Testis (tissue), 3 donors: ENCODE data around the gene RCBTB1. TPM values are rescaled to one million over a fixed set of nuclear protein-coding genes. Genes with fewer than 3 reads are reported as not detected.

Experiments used
- DNase-seq: peaks from one replicate; pipeline ENCODE4 v3.0.0-alpha.2; 2019
- H3K27ac ChIP-seq, 2 donors: fragments of 200-600 bp; sonication (generic); one replicate each; pipeline ENCODE4 v1.5.1; 2019
- H3K27me3 ChIP-seq: fragments of 200-600 bp; sonication (generic); one replicate; pipeline ENCODE4 v1.5.1; 2019
- H3K36me3 ChIP-seq: fragments of 200-600 bp; sonication (generic); one replicate; pipeline ENCODE4 v1.5.1; 2017; ENCODE audit warnings: low read depth; ENCODE audit errors: missing control alignments
- H3K4me1 ChIP-seq: fragments of 200-600 bp; sonication (generic); one replicate; pipeline ENCODE4 v1.5.1; 2019
- H3K4me3 ChIP-seq, 2 donors: fragments of 200-600 bp; sonication (generic); one replicate each; pipeline ENCODE4 v1.5.1; 2017 to 2019
- H3K9me3 ChIP-seq: fragments of 200-600 bp; sonication (generic); one replicate; pipeline ENCODE4 v1.5.1; 2017
- POLR2A ChIP-seq: fragments of 450-650 bp; IDR thresholded peaks from one replicate; pipeline ENCODE4 v1.6.1; 2017; ENCODE audit warnings: antibody characterized with exemption, mild to moderate bottlenecking, moderate library complexity
- WGBS, 2 donors: methylation state at CpG; one replicate each; pipeline ENCODE4 v1.1.5; 2018; 5-methylcytosine and 5-hydroxymethylcytosine counted together
- intact Hi-C: fragments of 100-400 bp; cut with DNase I; formaldehyde crosslinking; loops from one replicate; pipeline ENCODE4 v1.15.1; 2023; ENCODE audit warnings: low total_unique reads
- polyA plus RNA-seq: library from polyadenylated mRNA; stranded (reverse); fragments of 350-450 nt; fragmentation: Illumina TruSeq; extraction: RNeasy Lipid Tissue Mini Kit (QIAGEN cat#74804); gene quantifications from one replicate; pipeline ENCODE4 v1.2.3, GENCODE V29; 2014; ENCODE audit warnings: low read depth, low replicate concordance; ENCODE audit not compliant: insufficient read depth
- total RNA-seq, 2 donors: library from RNA; depleted of rRNA; stranded (reverse); fragments of >200 nt; gene quantifications; one replicate each; pipeline ENCODE4 v1.2.3, GENCODE V29; 2016
- TF ChIP-seq, protein P1 (sequence below), 3 experiments: fragments of 450-650 bp in 2 of 3; fragments of 200-600 bp in 1 of 3; sonication (generic) in 1 of 3; IDR thresholded peaks; one replicate each; pipeline ENCODE4 v1.5.1; 2016 to 2019; ENCODE audit warnings: antibody characterized with exemption in 3 of 3, mild to moderate bottlenecking in 2 of 3, moderate library complexity in 1 of 3

Gene RCBTB1
- total and polyA plus RNA-seq, 3 donors from 2014 or later: 14.4 to 32.8 (median 20.5) TPM

GRCh38 chr13:49560270-49561061 lies 24.9 kb downstream of the RCBTB1 start:
- H3K27me3 ChIP-seq: no peaks in the 10 kb centered on the region
- no peaks in the 10 kb centered on the region for H3K9me3 ChIP-seq
- intact Hi-C loops: no loop called here
- H3K4me1 ChIP-seq: peaks cover 6% of the 10 kb centered on the region
- H3K36me3 ChIP-seq: no peaks in the 10 kb centered on the region
- H3K27ac ChIP-seq: no peak overlapping the region
- peak; percentile 23 for DNase-seq
- TF ChIP-seq POLR2A: no peak
- TF ChIP-seq, protein P1, sequence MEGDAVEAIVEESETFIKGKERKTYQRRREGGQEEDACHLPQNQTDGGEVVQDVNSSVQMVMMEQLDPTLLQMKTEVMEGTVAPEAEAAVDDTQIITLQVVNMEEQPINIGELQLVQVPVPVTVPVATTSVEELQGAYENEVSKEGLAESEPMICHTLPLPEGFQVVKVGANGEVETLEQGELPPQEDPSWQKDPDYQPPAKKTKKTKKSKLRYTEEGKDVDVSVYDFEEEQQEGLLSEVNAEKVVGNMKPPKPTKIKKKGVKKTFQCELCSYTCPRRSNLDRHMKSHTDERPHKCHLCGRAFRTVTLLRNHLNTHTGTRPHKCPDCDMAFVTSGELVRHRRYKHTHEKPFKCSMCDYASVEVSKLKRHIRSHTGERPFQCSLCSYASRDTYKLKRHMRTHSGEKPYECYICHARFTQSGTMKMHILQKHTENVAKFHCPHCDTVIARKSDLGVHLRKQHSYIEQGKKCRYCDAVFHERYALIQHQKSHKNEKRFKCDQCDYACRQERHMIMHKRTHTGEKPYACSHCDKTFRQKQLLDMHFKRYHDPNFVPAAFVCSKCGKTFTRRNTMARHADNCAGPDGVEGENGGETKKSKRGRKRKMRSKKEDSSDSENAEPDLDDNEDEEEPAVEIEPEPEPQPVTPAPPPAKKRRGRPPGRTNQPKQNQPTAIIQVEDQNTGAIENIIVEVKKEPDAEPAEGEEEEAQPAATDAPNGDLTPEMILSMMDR (IDR thresholded peaks at IDR 0.05): no peak
- H3K4me3 ChIP-seq: no peak overlapping the region
- WGBS, 2 donors: 64 to 67% methylated on average over 10 of the region's 10 CpGs

GRCh38 chr13:49559006-49559405 lies 26.4 kb downstream of the RCBTB1 start:
- Histone ChIP-seq H3K4me3 (no peak overlapping the region), H3K36me3 (no peaks in the 10 kb centered on the region), H3K27ac (no peak overlapping the region), H3K27me3 (no peaks in the 10 kb centered on the region), H3K9me3 (no peaks in the 10 kb centered on the region), H3K4me1 (peaks cover 6% of the 10 kb centered on the region)
- WGBS, 2 donors: 87 to 89% methylated on average over 3 of the region's 3 CpGs
- intact Hi-C loops: no loop called here
- TF ChIP-seq, protein P1 (IDR thresholded peaks at IDR 0.05): no peak
- no peak for TF ChIP-seq POLR2A
- DNase-seq: no peak

DNA sequence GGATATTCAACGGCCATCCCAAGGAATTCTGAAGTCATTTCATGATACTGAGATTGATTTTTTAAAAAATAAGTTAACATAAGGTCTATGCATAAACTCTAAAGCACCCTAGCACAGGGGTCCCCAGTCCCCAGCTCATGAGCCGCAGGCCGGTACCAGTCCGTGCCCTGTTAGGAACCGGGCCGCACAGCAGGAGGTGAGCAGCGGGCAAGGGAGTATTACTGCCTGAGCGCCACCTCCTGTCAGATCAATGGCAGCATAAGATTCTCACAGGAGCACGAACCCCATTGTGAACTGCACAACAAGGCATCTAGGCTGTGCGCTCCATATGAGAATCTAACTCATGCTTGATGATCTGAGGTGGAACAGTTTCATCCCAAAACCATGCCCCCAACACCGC lies 31.0 kb downstream of the RCBTB1 start:
- H3K9me3 ChIP-seq: no peaks in the 10 kb centered on the region

DNA sequence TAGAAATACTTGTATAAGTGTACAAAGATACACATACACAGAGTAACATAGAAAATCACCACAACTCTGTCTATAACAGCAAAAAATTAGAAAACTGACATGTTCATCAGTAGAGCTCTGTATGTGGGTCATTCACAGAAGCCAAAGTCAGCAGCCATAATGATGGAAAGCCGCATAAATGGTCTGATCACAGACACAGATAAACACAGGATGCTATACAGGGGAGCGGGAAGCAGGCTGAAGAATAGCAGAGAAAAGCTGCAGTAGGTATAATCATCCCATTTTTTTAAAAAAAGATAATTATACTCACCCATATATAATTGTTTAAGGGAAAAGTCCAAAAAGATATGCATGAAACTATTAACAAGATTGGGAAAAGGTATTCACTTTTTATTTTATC lies 31.5 kb downstream of the RCBTB1 start:
- no peaks in the 10 kb centered on the region for H3K27me3 ChIP-seq
- no peaks in the 10 kb centered on the region for H3K4me1 ChIP-seq
- H3K27ac ChIP-seq: no peak overlapping the region
- 90 to 92% methylated on average over 2 of the region's 2 CpGs for WGBS, 2 donors
- H3K9me3 ChIP-seq: no peaks in the 10 kb centered on the region
- no peak for TF ChIP-seq POLR2A
- TF ChIP-seq, protein P1 (IDR thresholded peaks at IDR 0.05): no peak
- intact Hi-C loops: no loop called here
- no peaks in the 10 kb centered on the region for H3K36me3 ChIP-seq
- no peak for DNase-seq
- no peak overlapping the region for H3K4me3 ChIP-seq

More for the DNA sequence above, 31.0 kb downstream of the RCBTB1 start:
- TF ChIP-seq, protein P1 (IDR thresholded peaks at IDR 0.05): no peak
- no peak for TF ChIP-seq POLR2A
- Histone ChIP-seq H3K27me3 (no peaks in the 10 kb centered on the region), H3K36me3 (no peaks in the 10 kb centered on the region), H3K4me1 (no peaks in the 10 kb centered on the region), H3K27ac (no peak overlapping the region), H3K4me3 (no peak overlapping the region)
- WGBS, 2 donors: 88 to 92% methylated on average over 6 to 11 of the region's 11 CpGs
- DNase-seq: no peak
- intact Hi-C loops: no loop called here
